HG03432 (cell line): ENCODE results near the gene SPDYE17.
"Not testable (repeated sequence)": the region's sequence is repeated elsewhere in the genome, so short reads cannot be mapped to it uniquely, and the experiment has no call there.

Experiments used
- ATAC-seq: cut with Tn5 transposase; IDR thresholded peaks from one replicate; pipeline ENCODE4 v1.9.1; 2021; ENCODE audit warnings: mild to moderate bottlenecking, moderate library complexity; ENCODE audit not compliant: unreplicated experiment

Gene SPDYE17

GRCh38 chr7:76974336-76974735, 57.8 kb downstream of the SPDYE17 start:
- not testable (repeated sequence) for ATAC-seq

DNA sequence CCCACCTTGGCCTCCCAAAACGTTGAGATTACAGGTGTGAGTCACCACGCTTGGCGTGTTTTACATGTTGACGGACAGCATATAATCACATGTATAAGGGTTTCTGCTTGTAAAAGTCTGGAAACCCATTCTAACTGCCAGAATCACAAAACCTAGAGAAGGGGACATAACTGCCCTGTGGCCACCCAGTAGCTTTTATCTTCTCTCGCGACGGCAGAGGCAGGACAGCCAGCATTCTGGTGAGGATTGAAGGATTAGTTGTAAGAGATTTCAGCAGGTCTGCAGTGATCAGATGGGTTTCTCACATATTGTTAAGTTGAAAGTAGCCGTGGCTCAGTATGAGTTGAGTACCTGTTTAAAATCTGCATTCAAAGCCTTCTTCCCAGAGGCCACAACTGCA, 59.8 kb downstream of the SPDYE17 start:
- not testable (repeated sequence) for ATAC-seq
